Measurements from ENCODE around the gene NOTO.

NOTO gene

DNA sequence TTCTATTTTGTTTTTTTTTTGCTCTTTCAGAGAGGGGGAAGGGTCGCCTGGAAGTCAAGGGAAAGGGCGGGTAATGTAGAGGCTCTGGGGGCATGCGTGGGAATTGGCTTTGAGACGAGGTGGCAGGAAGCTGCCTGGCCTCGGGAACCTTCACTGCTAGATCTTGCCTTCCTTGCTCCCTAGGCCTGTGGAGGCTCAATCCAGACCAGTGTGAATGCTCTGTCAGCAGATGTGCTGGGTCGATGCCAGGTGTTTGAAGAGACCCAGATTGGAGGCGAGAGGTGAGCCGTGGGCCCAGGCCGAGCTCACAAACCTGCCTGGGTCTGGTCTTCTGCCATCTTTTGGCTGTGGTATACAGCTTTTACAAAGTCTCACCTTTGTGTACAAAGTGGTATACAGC, 47.3 kb downstream of the NOTO start:
- Histone ChIP-seq H3K4me2 (ENCODE audit: low read depth, low read length) (no peak overlapping the region), H3K4me1 (ENCODE audit: low read length) (no peaks in the 10 kb centered on the region), H3K27me3 (replicated peaks; ENCODE audit: insufficient read depth, low read length) (no peaks in the 10 kb centered on the region), H3K79me2 (ENCODE audit: low read length) (peaks cover 20% of the 10 kb centered on the region), H3K27ac (ENCODE audit: low read length) (no peak overlapping the region), H3K4me3 (ENCODE audit: low read length) (no peak overlapping the region), H4K20me1 (ENCODE audit: insufficient read depth, low read length) (no peaks in the 10 kb centered on the region), H3F3A (ENCODE audit: insufficient read depth, low read length) (no peaks in the 10 kb centered on the region), H3K9me2 (replicated peaks; ENCODE audit: insufficient read depth, low read length) (no peaks in the 10 kb centered on the region), H3K9me3 (replicated peaks; ENCODE audit: insufficient read depth, low read length) (no peaks in the 10 kb centered on the region), H2AFZ (ENCODE audit: low read length) (no peak overlapping the region), H3K9ac (ENCODE audit: low read length) (no peak overlapping the region), H3K36me3 (replicated peaks; ENCODE audit: insufficient read depth, low read length) (peaks cover 24% of the 10 kb centered on the region)
- no peak for DNase-seq
- TF ChIP-seq EZH2phosphoT487 (IDR thresholded peaks at IDR 0.05; ENCODE audit: low read length) (no peak), EZH2 (optimal IDR thresholded peaks at IDR 0.05; ENCODE audit: low read depth, low read length) (no peak)
- TF ChIP-seq, protein P1, sequence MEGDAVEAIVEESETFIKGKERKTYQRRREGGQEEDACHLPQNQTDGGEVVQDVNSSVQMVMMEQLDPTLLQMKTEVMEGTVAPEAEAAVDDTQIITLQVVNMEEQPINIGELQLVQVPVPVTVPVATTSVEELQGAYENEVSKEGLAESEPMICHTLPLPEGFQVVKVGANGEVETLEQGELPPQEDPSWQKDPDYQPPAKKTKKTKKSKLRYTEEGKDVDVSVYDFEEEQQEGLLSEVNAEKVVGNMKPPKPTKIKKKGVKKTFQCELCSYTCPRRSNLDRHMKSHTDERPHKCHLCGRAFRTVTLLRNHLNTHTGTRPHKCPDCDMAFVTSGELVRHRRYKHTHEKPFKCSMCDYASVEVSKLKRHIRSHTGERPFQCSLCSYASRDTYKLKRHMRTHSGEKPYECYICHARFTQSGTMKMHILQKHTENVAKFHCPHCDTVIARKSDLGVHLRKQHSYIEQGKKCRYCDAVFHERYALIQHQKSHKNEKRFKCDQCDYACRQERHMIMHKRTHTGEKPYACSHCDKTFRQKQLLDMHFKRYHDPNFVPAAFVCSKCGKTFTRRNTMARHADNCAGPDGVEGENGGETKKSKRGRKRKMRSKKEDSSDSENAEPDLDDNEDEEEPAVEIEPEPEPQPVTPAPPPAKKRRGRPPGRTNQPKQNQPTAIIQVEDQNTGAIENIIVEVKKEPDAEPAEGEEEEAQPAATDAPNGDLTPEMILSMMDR (IDR thresholded peaks at IDR 0.05; ENCODE audit: low read length): no peak

DNA sequence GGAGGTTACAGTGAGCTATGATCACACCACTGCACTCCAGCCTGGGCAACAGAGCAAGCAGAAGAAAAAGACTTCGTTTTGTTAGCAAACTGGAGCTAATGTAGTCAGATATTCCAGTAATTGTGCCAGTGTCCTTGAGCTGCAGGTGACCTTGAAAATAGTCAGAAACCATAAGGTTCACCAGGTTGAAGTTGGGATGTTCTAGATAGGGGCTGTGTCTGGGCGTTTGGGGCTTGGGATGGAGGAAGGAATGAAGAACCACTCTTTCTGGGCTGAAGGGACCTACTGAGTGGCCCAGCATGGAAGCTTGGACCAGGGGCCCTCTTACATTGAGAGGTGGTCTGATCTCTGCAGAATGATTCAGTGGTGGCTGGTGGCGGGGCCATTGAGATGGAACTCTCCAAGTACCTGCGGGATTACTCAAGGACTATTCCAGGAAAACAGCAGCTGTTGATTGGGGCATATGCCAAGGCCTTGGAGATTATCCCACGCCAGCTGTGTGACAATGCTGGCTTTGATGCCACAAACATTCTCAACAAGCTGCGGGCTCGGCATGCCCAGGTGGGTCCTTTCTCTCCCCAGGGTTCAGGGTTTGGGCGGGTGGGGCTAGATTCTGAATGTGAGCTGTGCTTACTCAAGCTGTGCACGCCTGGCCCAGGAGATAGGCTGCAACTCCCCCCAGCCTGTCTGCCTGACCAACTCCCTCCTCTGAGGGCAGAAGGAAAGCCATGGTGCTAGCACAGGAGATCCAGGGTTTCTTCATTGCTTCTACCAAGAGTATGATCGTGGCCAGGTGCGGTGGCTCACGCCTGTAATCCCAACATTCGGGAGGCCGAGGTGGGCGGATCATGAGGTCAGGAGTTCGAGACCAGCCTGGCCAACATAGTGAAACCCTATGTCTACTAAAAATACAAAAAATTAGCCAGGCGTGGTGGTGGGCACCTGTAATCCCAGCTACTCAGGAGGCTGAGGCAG, 48.8 kb downstream of the NOTO start:
- H3K27me3 ChIP-seq (replicated peaks; ENCODE audit: insufficient read depth, low read length): no peaks in the 10 kb centered on the region
- H3K9me2 ChIP-seq (replicated peaks; ENCODE audit: insufficient read depth, low read length): no peaks in the 10 kb centered on the region
- H3K4me3 ChIP-seq (ENCODE audit: low read length): no peak overlapping the region
- H3K27ac ChIP-seq (ENCODE audit: low read length): no peak overlapping the region
- TF ChIP-seq EZH2phosphoT487 (IDR thresholded peaks at IDR 0.05; ENCODE audit: low read length) (no peak), EZH2 (optimal IDR thresholded peaks at IDR 0.05; ENCODE audit: low read depth, low read length) (no peak)
- TF ChIP-seq, protein P1 (IDR thresholded peaks at IDR 0.05; ENCODE audit: low read length): no peak
- no peak overlapping the region for H3K4me2 ChIP-seq (ENCODE audit: low read depth, low read length)
- no peaks in the 10 kb centered on the region for H3K4me1 ChIP-seq (ENCODE audit: low read length)
- no peak overlapping the region for H3K9ac ChIP-seq (ENCODE audit: low read length)
- H3K36me3 ChIP-seq (replicated peaks; ENCODE audit: insufficient read depth, low read length): peaks cover 19% of the 10 kb centered on the region
- H3F3A ChIP-seq (ENCODE audit: insufficient read depth, low read length): no peaks in the 10 kb centered on the region
- DNase-seq: no peak
- H2AFZ ChIP-seq (ENCODE audit: low read length): no peak overlapping the region
- no peaks in the 10 kb centered on the region for H3K9me3 ChIP-seq (replicated peaks; ENCODE audit: insufficient read depth, low read length)
- no peaks in the 10 kb centered on the region for H4K20me1 ChIP-seq (ENCODE audit: insufficient read depth, low read length)
- H3K79me2 ChIP-seq (ENCODE audit: low read length): peaks cover 6% of the 10 kb centered on the region; the same call in 1 of the 2 replicates

DNA sequence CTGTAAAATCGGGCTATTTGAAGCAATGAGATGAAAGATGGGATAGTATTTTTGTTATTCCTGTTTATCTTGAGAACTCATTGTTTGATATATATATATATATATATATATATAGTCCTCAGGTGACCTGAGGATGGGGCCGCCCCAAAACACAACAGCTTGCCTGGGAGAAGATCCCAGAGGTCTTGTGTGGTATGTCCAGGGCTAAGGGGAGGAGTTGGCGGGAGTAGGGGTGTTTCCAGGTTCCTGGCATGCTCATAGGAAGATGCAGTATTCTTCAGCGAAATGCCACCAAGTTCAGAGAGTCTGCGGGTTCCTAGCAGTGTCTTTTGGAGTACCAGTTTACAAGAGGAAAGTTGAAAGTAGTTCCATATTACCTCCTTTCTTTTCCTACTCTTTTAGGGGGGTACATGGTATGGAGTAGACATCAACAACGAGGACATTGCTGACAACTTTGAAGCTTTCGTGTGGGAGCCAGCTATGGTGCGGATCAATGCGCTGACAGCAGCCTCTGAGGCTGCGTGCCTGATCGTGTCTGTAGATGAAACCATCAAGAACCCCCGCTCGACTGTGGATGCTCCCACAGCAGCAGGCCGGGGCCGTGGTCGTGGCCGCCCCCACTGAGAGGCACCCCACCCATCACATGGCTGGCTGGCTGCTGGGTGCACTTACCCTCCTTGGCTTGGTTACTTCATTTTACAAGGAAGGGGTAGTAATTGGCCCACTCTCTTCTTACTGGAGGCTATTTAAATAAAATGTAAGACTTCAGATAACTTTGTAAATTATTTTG, 50.1 kb downstream of the NOTO start:
- H3K9me2 ChIP-seq (replicated peaks; ENCODE audit: insufficient read depth, low read length): no peaks in the 10 kb centered on the region
- no peaks in the 10 kb centered on the region for H3K79me2 ChIP-seq (ENCODE audit: low read length)
- peaks cover 18% of the 10 kb centered on the region for H3K36me3 ChIP-seq (replicated peaks; ENCODE audit: insufficient read depth, low read length)
- no peak overlapping the region for H3K4me2 ChIP-seq (ENCODE audit: low read depth, low read length)
- DNase-seq: no peak
- no peaks in the 10 kb centered on the region for H3K4me1 ChIP-seq (ENCODE audit: low read length)
- H4K20me1 ChIP-seq (ENCODE audit: insufficient read depth, low read length): no peaks in the 10 kb centered on the region
- H3K9ac ChIP-seq (ENCODE audit: low read length): no peak overlapping the region
- no peak overlapping the region for H3K4me3 ChIP-seq (ENCODE audit: low read length)
- H2AFZ ChIP-seq (ENCODE audit: low read length): no peak overlapping the region
- H3K27ac ChIP-seq (ENCODE audit: low read length): no peak overlapping the region
- no peaks in the 10 kb centered on the region for H3K27me3 ChIP-seq (replicated peaks; ENCODE audit: insufficient read depth, low read length)
- TF ChIP-seq EZH2phosphoT487 (IDR thresholded peaks at IDR 0.05; ENCODE audit: low read length) (no peak), EZH2 (optimal IDR thresholded peaks at IDR 0.05; ENCODE audit: low read depth, low read length) (no peak)
- TF ChIP-seq, protein P1 (IDR thresholded peaks at IDR 0.05; ENCODE audit: low read length): no peak
- no peaks in the 10 kb centered on the region; the same call in 1 of the 2 replicates for H3F3A ChIP-seq (ENCODE audit: insufficient read depth, low read length)
- no peaks in the 10 kb centered on the region for H3K9me3 ChIP-seq (replicated peaks; ENCODE audit: insufficient read depth, low read length)

Data from MM.1S (cell line).